Activated CD4-positive, CD25-positive, alpha-beta regulatory T cell treated with anti-CD3 and anti-CD28 coated beads, Interleukin-2, amount 50 U/mL, for 16 hours (primary cell): Measurements from ENCODE around the gene AK1.

Experiments
- DNase-seq: peaks from one replicate; pipeline ENCODE4 v3.0.0-alpha.2; 2020; ENCODE audit warnings: low read depth, low spot score

Gene AK1

GRCh38 chr9:127877566-127877998 is at the start of gene AK1:
Gene AK1 (minus strand): TSS chr9:127877675. CDS start chr9:127874617, 3,058 bp downstream.
- no peak for DNase-seq

GRCh38 chr9:127926906-127927200 is 49.4 kb upstream of the AK1 start:
- DNase-seq, result no peak

- no peak for DNase-seq
Measured at GRCh38 chr9:127925959-127926905, 48.8 kb upstream of the AK1 start.

- DNase-seq, result no peak
Measured at GRCh38 chr9:127924736-127925444, 47.4 kb upstream of the AK1 start.

GRCh38 chr9:127923771-127924170 is 46.3 kb upstream of the AK1 start:
- DNase-seq, result no peak

GRCh38 chr9:127923046-127923445 is 45.6 kb upstream of the AK1 start:
- DNase-seq, result no peak

- peak; percentile 68 for DNase-seq
Measured at GRCh38 chr9:127921557-127922120, 44.2 kb upstream of the AK1 start.

GRCh38 chr9:127920794-127921193 is 43.3 kb upstream of the AK1 start:
- DNase-seq, result no peak

GRCh38 chr9:127919253-127919815 is 41.9 kb upstream of the AK1 start:
- no peak for DNase-seq

GRCh38 chr9:127918183-127919107 is 41.0 kb upstream of the AK1 start:
- no peak for DNase-seq

- no peak for DNase-seq
Measured at GRCh38 chr9:127917603-127918002, 40.1 kb upstream of the AK1 start.

GRCh38 chr9:127916720-127917581 is 39.5 kb upstream of the AK1 start, which contains the start of gene ST6GALNAC4:
Gene ST6GALNAC4 (minus strand): TSS chr9:127917041. CDS start chr9:127916419, 622 bp downstream.
- peak; percentile 85 for DNase-seq

GRCh38 chr9:127915801-127916719 is 38.6 kb upstream of the AK1 start:
- no peak for DNase-seq

- DNase-seq, result no peak
Measured at GRCh38 chr9:127915325-127915752, 37.9 kb upstream of the AK1 start.

GRCh38 chr9:127913682-127914081 is 36.2 kb upstream of the AK1 start:
- no peak for DNase-seq

GRCh38 chr9:127912882-127913281 is 35.4 kb upstream of the AK1 start:
- no peak for DNase-seq

GRCh38 chr9:127912296-127912695 is 34.8 kb upstream of the AK1 start:
- DNase-seq, result no peak

GRCh38 chr9:127910613-127911205 is 33.2 kb upstream of the AK1 start:
- DNase-seq, result no peak
